SW 1271 (cell line): ENCODE data around the gene PERM1.
"Not testable (repeated sequence)": the region's sequence is repeated elsewhere in the genome, so short reads cannot be mapped to it uniquely, and the experiment has no call there.

Experiments
- DNase-seq, 2 experiments: peaks; one replicate each; lab custom pipeline; 2025; lab: John Stamatoyannopoulos, UW

Gene PERM1, protein sequence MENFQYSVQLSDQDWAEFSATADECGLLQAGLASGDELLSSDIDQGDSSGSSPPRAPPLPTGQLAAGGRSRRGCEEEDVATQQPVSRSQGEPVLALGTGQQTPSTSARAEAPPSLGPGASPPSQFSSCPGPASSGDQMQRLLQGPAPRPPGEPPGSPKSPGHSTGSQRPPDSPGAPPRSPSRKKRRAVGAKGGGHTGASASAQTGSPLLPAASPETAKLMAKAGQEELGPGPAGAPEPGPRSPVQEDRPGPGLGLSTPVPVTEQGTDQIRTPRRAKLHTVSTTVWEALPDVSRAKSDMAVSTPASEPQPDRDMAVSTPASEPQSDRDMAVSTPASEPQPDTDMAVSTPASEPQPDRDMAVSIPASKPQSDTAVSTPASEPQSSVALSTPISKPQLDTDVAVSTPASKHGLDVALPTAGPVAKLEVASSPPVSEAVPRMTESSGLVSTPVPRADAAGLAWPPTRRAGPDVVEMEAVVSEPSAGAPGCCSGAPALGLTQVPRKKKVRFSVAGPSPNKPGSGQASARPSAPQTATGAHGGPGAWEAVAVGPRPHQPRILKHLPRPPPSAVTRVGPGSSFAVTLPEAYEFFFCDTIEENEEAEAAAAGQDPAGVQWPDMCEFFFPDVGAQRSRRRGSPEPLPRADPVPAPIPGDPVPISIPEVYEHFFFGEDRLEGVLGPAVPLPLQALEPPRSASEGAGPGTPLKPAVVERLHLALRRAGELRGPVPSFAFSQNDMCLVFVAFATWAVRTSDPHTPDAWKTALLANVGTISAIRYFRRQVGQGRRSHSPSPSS

DNA sequence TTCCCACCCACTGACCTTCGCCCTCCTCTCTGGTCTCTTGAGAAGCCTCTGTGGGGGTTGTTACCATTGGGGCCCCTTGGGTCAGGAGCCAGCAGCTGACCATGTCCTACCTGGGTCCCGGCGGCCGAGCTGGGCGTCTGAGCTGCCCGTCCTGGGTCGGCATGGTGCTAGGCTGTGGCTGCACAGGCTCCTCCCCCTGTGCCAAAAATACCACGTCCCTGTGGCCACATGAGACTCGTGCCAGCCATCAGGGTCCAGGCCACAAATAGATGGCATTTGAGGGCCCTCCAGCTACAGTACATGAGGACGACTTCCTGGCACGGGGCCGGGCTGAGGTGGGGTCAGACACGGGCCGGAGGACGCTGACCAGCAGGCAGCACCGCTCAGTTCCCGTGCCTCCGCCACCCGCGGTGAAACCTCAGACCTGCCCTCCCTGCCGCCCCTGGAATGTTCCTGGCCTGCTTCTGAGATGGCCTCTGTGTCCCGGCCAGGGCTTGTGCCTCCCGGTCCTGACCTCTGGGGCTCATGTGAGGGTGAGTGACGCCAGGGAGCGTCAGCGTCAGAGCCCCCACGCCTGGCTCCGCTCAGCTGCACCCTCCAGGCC is at the start of gene PERM1:
Gene PERM1, minus strand, starts transcription at position 139 of the 604 bp plus-strand sequence. CDS start 1,064 bp downstream, outside the sequence.
- DNase-seq, result no peak

DNA sequence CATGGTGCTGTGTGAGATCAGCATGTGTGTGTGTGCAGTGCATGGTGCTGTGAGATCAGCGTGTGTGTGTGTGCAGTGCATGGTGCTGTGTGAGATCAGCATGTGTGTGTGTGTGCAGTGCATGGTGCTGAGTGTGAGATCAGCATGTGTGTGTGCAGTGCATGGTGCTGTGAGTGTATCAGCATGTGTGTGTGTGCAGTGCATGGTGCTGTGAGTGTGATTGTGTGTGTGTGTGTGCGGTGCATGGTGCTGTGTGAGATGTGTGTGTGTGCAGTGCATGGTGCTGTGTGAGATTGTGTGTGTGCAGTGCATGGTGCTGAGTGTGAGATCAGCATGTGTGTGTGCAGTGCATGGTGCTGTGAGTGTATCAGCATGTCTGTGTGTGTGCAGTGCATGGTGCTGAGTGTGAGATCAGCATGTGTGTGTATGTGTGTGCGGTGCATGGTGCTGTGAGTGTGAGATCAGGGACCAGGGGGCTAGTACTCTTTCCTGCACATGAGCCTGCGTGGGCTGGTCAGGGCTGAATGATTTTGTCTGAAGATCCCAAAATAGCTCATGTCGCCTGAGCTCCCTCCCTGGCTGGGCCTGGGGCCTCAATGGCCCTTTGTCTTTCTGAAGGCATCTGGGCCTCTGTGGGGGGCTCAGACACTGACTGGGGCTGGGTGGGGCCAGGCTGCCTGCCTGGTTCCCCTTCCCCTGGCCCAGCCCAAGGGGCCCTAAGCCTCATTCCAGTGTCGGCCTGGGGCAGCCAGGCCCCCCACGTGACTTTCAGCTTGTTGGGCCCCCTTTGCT is 49.2 kb upstream of the PERM1 start:
- not testable (repeated sequence) for DNase-seq

DNA sequence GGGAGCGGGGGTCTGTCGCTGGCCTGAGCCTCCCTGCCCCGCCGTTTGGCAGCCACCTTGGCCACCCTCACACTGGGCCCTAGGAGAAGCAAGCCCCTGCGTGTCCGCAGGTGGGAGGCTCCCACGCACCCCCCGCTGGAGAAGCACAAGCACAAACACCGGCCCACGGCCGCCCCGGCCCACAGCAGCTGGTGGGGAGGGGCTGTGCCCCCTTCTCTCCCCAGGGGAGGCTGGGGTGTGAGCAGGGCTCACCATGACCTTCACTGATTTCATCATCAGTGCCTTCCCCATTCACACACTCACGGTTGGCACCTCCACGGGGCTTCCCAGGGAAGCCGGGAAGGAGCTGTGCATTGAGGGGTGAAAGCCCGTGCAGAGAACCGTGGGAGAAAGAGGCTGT is 45.9 kb upstream of the PERM1 start:
- DNase-seq, result no peak

GRCh38 chr1:1026599-1027413 is 44.9 kb upstream of the PERM1 start:
- no peak for DNase-seq

- DNase-seq, result no peak
These were observed 43.8 kb upstream of the PERM1 start for GRCh38 chr1:1025730-1026129.

DNA sequence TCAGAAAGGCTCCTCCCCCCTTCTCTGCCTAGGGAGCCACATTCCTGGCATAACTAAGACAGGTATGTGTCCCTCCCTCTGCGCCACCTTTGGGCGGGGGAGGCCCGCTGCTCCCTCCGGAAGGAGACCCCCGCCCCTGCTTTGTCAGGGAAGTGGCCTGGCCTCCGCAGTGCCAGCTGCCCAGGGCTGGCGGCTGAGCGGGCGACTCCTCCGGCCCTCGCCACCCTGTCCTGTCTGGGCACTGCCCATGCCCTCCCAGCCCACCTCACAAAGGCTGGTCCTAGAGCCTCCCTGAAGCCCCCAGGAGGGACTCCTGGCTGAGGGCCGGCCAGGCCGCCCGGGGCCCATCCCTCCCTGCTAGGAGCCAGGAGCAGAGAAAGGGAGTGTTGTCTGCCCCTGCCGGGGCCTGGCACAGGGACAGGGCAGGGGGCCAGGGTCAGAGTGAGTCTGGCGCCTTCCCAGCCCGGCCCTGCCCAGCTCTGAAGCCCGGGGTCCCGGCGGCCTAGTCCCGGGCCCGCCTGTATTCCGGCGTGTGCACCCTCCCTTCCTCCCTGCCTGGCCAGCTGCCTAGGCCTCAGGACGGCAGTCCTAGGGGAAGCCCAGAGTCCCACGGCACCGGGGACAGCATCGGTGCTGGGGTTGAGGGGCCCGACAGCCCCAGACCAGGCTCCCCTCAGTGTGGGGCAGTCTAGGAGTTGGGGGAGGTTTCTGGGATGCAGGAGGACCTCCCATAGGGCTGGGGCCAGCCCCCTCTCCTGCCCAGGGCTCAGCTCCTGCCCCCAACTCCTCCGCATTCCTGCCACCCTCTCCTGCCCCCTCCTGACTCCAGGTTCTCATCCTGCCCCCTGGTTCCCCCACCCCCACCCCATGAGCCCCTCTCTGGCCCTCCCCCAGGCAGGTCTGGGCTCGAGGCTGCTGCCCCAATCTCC is 43.1 kb upstream of the PERM1 start:
- peak; percentile 21 to 46 for DNase-seq

- DNase-seq, result no peak
These were observed 42.4 kb upstream of the PERM1 start for GRCh38 chr1:1024149-1024770.

- DNase-seq, result no peak
These were observed 41.8 kb upstream of the PERM1 start for GRCh38 chr1:1023700-1024099.

- DNase-seq, result no peak
These were observed 40.6 kb upstream of the PERM1 start for GRCh38 chr1:1022302-1023009.

- no peak for DNase-seq
These were observed 40.0 kb upstream of the PERM1 start for GRCh38 chr1:1021920-1022259.

DNA sequence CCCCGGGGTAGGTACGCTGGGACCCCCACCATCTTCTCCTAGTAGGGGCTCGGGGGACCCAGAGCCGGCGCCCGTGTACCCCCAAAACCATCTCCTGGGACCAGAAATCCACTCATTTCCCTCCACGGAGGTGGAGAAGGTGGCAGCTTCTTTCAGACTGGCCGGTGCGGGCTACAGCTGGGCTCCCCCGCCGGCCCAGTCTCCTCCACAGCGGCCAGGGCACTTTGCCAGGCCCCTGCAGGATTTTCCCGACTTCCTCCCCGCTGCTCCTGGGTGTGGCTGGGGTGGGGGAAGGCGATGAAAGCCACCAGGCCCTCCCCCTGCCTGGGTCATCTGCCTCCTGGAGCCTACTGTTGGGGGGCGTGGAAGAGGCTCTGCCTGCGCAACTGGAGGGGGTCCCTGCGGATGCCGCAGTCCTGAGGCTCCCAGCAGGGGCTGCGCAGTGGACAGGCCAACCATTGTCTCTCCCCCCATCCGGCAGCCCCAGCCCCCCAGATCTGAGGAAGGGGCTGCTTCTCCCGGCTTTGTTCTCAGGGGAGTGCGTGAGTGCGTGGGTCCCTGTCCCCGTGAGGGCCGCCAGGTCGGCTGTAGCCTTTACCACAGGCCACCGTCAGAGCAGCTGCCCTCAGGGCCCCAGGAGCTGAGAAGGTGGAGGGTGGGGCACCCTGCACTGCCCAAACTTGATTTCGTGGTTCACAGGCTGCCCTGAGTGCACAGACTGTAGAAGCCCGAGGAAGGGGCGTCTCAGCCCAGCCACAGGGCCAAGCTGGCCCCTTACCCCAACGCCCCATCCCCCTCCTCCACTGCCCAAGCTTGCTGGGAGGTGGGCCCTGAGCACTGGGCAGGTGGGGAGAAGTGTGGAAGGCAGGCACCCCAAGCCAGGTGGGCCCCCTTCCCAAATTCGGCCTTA is 39.4 kb upstream of the PERM1 start:
- DNase-seq, result peak; percentile 29 to 32

DNA sequence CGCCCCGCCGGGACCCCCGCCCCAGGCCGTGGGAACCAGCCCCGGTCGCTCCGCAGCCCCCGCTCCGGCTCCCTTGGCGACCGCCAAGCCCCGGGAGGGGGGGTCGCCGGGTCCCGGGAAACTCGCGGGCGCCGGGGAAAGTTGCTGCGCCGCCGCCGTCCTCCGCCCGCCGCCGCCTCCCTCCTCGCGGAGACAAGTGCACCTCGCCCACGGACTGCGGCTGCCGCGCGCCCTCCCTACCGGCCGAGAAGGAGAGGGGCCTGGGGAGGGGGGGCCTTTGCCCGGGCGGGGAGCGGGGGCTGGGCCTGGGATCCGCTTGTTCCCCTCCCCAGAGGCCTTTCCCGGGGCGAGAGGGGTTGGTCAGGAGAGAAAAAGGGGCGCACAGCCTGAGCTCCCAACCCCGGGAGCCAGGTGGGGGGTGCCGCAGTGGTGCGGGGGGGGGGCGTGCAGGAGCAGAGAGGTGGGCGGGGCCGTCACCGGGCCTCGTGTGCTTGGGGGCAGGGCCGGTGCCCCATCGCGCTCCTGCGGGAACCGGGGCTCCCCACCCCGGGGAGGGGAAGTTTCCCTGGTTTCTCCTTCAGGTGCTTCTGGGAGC is 38.6 kb upstream of the PERM1 start:
- DNase-seq, result peak in 1 of 2 experiments; percentile 15

DNA sequence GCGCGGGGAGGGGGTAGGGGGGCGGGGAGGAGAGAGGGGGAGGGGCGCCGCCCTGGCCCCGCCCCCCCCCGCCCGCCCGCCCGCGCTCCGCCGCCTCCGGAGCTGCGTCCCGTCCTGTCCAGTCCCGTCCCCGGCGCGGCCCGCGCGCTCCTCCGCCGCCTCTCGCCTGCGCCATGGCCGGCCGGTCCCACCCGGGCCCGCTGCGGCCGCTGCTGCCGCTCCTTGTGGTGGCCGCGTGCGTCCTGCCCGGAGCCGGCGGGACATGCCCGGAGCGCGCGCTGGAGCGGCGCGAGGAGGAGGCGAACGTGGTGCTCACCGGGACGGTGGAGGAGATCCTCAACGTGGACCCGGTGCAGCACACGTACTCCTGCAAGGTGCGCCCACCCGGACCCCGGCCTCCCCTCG is 38.1 kb upstream of the PERM1 start, which contains the start of gene AGRN:
Gene AGRN, plus strand, starts transcription at position 121 of the 405 bp plus-strand sequence. Its CDS starts 53 bp downstream, at position 174.
- DNase-seq, result no peak

DNA sequence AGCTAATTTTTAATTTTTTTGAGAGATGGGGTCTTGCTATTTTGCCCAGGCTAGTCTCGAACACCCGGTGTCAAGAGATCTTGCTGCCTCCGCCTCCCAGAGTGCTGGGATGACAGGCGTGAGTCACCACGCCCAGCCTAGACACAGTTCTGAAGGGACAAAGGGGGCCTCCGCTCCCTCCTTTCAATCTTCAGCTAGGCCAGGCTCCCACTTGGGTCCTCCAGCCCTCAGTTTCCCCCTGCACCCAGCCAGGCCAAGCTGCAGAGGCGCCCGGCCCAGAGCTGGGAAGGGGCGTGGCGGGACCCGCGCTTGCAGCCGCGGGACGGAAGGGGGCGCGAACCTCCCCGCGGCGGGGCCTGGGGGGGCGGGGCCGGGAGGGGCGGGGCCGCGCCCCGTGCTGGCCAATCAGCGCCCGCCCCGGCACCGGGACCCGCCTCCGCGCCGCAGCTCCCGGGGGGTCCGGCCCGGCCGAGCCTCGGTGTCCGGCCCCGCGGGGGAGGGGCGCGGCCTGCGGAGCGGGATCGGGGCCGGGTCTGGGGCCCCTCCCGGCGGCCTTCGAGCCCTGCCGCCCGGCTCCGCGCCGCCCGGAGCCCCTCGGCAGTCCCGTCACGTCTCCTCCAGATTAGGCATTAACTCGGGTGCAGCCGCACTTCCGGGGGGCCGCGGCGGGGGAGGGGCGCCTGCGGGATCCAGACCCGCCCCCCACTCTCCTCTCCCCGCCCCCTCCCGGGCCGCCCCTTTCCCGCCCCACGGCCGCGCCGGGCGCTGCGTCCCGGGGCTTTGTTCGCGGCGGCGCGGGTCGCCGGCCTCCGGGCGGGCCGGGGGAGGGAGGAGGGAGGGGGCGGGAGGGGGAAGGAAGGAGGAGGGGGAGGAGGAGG is 37.5 kb upstream of the PERM1 start:
- peak; percentile 33 to 46 for DNase-seq

- not testable (repeated sequence) for DNase-seq
These were observed 36.4 kb upstream of the PERM1 start for GRCh38 chr1:1018321-1018685.
